Mesothelial cell of epicardium (in vitro differentiated cells): Measurements from ENCODE around the gene PDE4D. TPM values are rescaled to one million over a fixed set of nuclear protein-coding genes. Genes with fewer than 3 reads are reported as not detected.
A peak's percentile ranks its signal among the peaks of the same experiment; 100 is the strongest.
"Not testable (repeated sequence)": the region's sequence is repeated elsewhere in the genome, so short reads cannot be mapped to it uniquely, and the experiment has no call there.

Source experiments
- DNase-seq, 2 experiments: peaks; one replicate each; pipeline ENCODE4 v3.0.0; 2021; ENCODE audit warnings: low spot score in 2 of 2; ENCODE audit not compliant: unreplicated experiment in 2 of 2
- H3K27ac Mint-ChIP-seq: 2 replicates; pipeline ENCODE4 v1.8.0; 2021; ENCODE audit warnings: mixed read lengths
- H3K27me3 Mint-ChIP-seq: 2 replicates; pipeline ENCODE4 v1.8.0; 2021; ENCODE audit warnings: low read depth, mixed read lengths
- H3K36me3 Mint-ChIP-seq: 2 replicates; pipeline ENCODE4 v1.8.0; 2021; ENCODE audit warnings: mixed read lengths
- H3K4me1 Mint-ChIP-seq: 2 replicates; pipeline ENCODE4 v1.8.0; 2021; ENCODE audit warnings: mixed read lengths
- H3K4me3 Mint-ChIP-seq: 2 replicates; pipeline ENCODE4 v1.8.0; 2021; ENCODE audit warnings: mild to moderate bottlenecking, moderate library complexity, mixed read lengths
- H3K9me3 Mint-ChIP-seq: 2 replicates; pipeline ENCODE4 v1.8.0; 2021; ENCODE audit warnings: mixed read lengths
- CTCF ChIP-seq: fragments of 200-600 bp; sonication (generic); IDR thresholded peaks from one replicate; pipeline ENCODE4 v1.5.0; 2021; ENCODE audit warnings: antibody characterized with exemption; ENCODE audit not compliant: unreplicated experiment
- total RNA-seq: library from RNA; stranded (reverse); gene quantifications from 3 replicates; pipeline ENCODE4 v1.2.1, GENCODE V29; 2021

PDE4D gene
- total RNA-seq, 1 donor from 2014 or later, result 105 TPM

GRCh38 chr5:59062986-59063683 is 830.4 kb downstream of the PDE4D start:
- peaks cover 4% of the 10 kb centered on the region for H3K9me3 Mint-ChIP-seq
- DNase-seq, result no peak
- H3K36me3 Mint-ChIP-seq, result no peaks in the 10 kb centered on the region
- H3K4me3 Mint-ChIP-seq, result no peak overlapping the region
- TF ChIP-seq CTCF, result no peak
- H3K4me1 Mint-ChIP-seq, result peaks cover 20% of the 10 kb centered on the region
- peak overlapping the region; percentile 22 for H3K27ac Mint-ChIP-seq
- H3K27me3 Mint-ChIP-seq, result no peaks in the 10 kb centered on the region

GRCh38 chr5:59061377-59061776 is 832.1 kb downstream of the PDE4D start:
- no peak overlapping the region for H3K4me3 Mint-ChIP-seq
- H3K27ac Mint-ChIP-seq, result no peak overlapping the region
- H3K27me3 Mint-ChIP-seq, result no peaks in the 10 kb centered on the region
- DNase-seq, result no peak
- no peak for TF ChIP-seq CTCF
- H3K36me3 Mint-ChIP-seq, result peaks cover 2% of the 10 kb centered on the region
- peaks cover 4% of the 10 kb centered on the region for H3K9me3 Mint-ChIP-seq
- H3K4me1 Mint-ChIP-seq, result peaks cover 20% of the 10 kb centered on the region

GRCh38 chr5:59058969-59059687 is 834.4 kb downstream of the PDE4D start:
- TF ChIP-seq CTCF, result no peak
- no peak overlapping the region for H3K27ac Mint-ChIP-seq
- H3K4me3 Mint-ChIP-seq, result no peak overlapping the region
- H3K9me3 Mint-ChIP-seq, result no peaks in the 10 kb centered on the region
- peaks cover 8% of the 10 kb centered on the region for H3K36me3 Mint-ChIP-seq
- no peaks in the 10 kb centered on the region for H3K27me3 Mint-ChIP-seq
- no peak for DNase-seq
- H3K4me1 Mint-ChIP-seq, result peaks cover 20% of the 10 kb centered on the region

GRCh38 chr5:59058237-59058636 is 835.3 kb downstream of the PDE4D start:
- H3K27me3 Mint-ChIP-seq, result no peaks in the 10 kb centered on the region
- H3K27ac Mint-ChIP-seq, result no peak overlapping the region
- peaks cover 8% of the 10 kb centered on the region for H3K36me3 Mint-ChIP-seq
- no peaks in the 10 kb centered on the region for H3K9me3 Mint-ChIP-seq
- peaks cover 14% of the 10 kb centered on the region for H3K4me1 Mint-ChIP-seq
- no peak for DNase-seq
- no peak for TF ChIP-seq CTCF
- H3K4me3 Mint-ChIP-seq, result no peak overlapping the region

GRCh38 chr5:59056599-59056998 is 836.9 kb downstream of the PDE4D start:
- not testable (repeated sequence) for H3K4me3 Mint-ChIP-seq, H3K27ac Mint-ChIP-seq, DNase-seq, H3K27me3 Mint-ChIP-seq, H3K9me3 Mint-ChIP-seq, H3K36me3 Mint-ChIP-seq
- H3K4me1 Mint-ChIP-seq, result peaks cover 12% of the 10 kb centered on the region

DNA sequence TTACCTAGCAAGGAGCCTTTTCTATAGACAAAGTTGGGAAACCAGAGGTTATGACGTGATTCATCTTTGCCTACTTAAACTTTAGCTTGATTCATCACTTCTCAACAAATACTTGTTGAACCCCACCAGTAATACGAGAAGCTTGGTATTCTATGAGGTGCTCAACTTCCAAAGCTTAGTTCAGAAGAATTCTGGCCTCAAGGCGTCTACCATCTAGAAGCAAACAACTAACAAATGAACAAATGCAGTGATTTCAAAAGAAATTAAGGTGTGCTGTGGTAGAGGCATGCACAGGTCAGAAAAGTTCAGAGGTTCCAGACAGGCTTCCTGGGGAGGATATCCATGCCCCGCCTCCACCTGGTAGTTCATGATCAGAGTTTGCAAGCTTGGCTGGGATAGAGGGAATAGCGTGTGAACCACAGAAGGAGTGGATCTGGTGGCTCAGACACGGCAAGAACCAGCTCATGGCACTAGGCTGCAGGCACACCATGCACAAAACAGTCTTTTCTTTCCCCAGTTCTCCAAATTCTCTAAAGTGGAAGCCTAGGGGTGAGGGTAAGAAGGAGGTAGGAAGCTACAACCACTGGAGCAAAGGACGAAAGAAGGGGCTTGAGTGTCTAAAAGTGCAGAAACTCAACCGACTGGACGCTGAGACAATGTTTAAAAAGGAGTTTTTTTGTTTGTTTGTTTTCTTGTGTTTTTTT is 837.6 kb downstream of the PDE4D start:
- Mint-ChIP-seq H3K27ac (no peak overlapping the region), H3K36me3 (peaks cover 8% of the 10 kb centered on the region), H3K9me3 (no peaks in the 10 kb centered on the region), H3K4me3 (no peak overlapping the region), H3K4me1 (peaks cover 7% of the 10 kb centered on the region), H3K27me3 (no peaks in the 10 kb centered on the region)
- no peak for TF ChIP-seq CTCF
- DNase-seq, result no peak
